Skeletal muscle satellite cell (primary cell): Measurements from ENCODE around the gene PPDPF.
A peak's percentile ranks its signal among the peaks of the same experiment; 100 is the strongest.

Source experiments
- H3K27me3 ChIP-seq: 2 replicates; pipeline ENCODE4 v1.7.0; 2013; ENCODE audit warnings: low read length; ENCODE audit not compliant: control insufficient read depth, insufficient read depth
- H3K36me3 ChIP-seq: 2 replicates; pipeline ENCODE4 v1.7.0; 2013; ENCODE audit warnings: mild to moderate bottlenecking, control low read depth, low read length; ENCODE audit not compliant: insufficient read depth
- H3K4me1 ChIP-seq: 2 replicates; pipeline ENCODE4 v1.7.0; 2013; ENCODE audit warnings: low read length; ENCODE audit not compliant: control insufficient read depth, insufficient read depth
- H3K4me2 ChIP-seq: 2 replicates; pipeline ENCODE4 v1.7.0; 2013; ENCODE audit warnings: mild to moderate bottlenecking, low read length
- H3K4me3 ChIP-seq: 2 replicates; pipeline ENCODE4 v1.7.0; 2013; ENCODE audit warnings: low read length
- H3K9ac ChIP-seq: 2 replicates; pipeline ENCODE4 v1.7.0; 2013; ENCODE audit warnings: mild to moderate bottlenecking, low read depth, low read length, moderate library complexity
- H3K9me3 ChIP-seq: replicated peaks from 2 replicates; pipeline ENCODE4 v1.7.0; 2013; ENCODE audit warnings: mild to moderate bottlenecking, control low read depth, low read length

The PPDPF gene

GRCh38 chr20:63490416-63490815 is 30.1 kb upstream of the PPDPF start:
- H3K4me2 ChIP-seq, result no peak overlapping the region
- no peak overlapping the region for H3K4me3 ChIP-seq
- H3K9me3 ChIP-seq, result no peaks in the 10 kb centered on the region
- H3K27me3 ChIP-seq, result peaks cover 36% of the 10 kb centered on the region
- no peak overlapping the region for H3K9ac ChIP-seq
- H3K36me3 ChIP-seq, result no peaks in the 10 kb centered on the region
- H3K4me1 ChIP-seq, result no peaks in the 10 kb centered on the region

- no peaks in the 10 kb centered on the region for H3K36me3 ChIP-seq
- H3K27me3 ChIP-seq, result peaks cover 30% of the 10 kb centered on the region
- H3K9me3 ChIP-seq, result no peaks in the 10 kb centered on the region
- H3K9ac ChIP-seq, result no peak overlapping the region
- no peaks in the 10 kb centered on the region for H3K4me1 ChIP-seq
- H3K4me3 ChIP-seq, result no peak overlapping the region
- H3K4me2 ChIP-seq, result no peak overlapping the region
Measured at GRCh38 chr20:63491078-63491477, 29.5 kb upstream of the PPDPF start.

- no peaks in the 10 kb centered on the region for H3K4me1 ChIP-seq
- H3K4me2 ChIP-seq, result no peak overlapping the region
- no peak overlapping the region for H3K9ac ChIP-seq
- H3K27me3 ChIP-seq, result peaks cover 28% of the 10 kb centered on the region
- H3K4me3 ChIP-seq, result no peak overlapping the region
- no peaks in the 10 kb centered on the region for H3K36me3 ChIP-seq
- no peaks in the 10 kb centered on the region for H3K9me3 ChIP-seq
Measured at GRCh38 chr20:63491635-63492230, 28.8 kb upstream of the PPDPF start.

- H3K36me3 ChIP-seq, result no peaks in the 10 kb centered on the region
- no peak overlapping the region for H3K9ac ChIP-seq
- no peak overlapping the region for H3K4me3 ChIP-seq
- H3K4me1 ChIP-seq, result no peaks in the 10 kb centered on the region
- no peaks in the 10 kb centered on the region for H3K9me3 ChIP-seq
- H3K4me2 ChIP-seq, result no peak overlapping the region
- peaks cover 30% of the 10 kb centered on the region for H3K27me3 ChIP-seq
Measured at GRCh38 chr20:63492518-63492917, 28.0 kb upstream of the PPDPF start.

- no peaks in the 10 kb centered on the region for H3K9me3 ChIP-seq
- peaks cover 3% of the 10 kb centered on the region for H3K4me1 ChIP-seq
- no peaks in the 10 kb centered on the region for H3K36me3 ChIP-seq
- no peak overlapping the region for H3K9ac ChIP-seq
- H3K4me3 ChIP-seq, result no peak overlapping the region
- H3K27me3 ChIP-seq, result peaks cover 32% of the 10 kb centered on the region
- H3K4me2 ChIP-seq, result no peak overlapping the region
Measured at GRCh38 chr20:63492982-63493381, 27.6 kb upstream of the PPDPF start.

- H3K4me1 ChIP-seq, result peaks cover 7% of the 10 kb centered on the region
- H3K9me3 ChIP-seq, result no peaks in the 10 kb centered on the region
- H3K9ac ChIP-seq, result no peak overlapping the region
- no peak overlapping the region for H3K4me2 ChIP-seq
- peaks cover 34% of the 10 kb centered on the region for H3K27me3 ChIP-seq
- H3K36me3 ChIP-seq, result no peaks in the 10 kb centered on the region
- no peak overlapping the region for H3K4me3 ChIP-seq
Measured at GRCh38 chr20:63493563-63494020, 27.0 kb upstream of the PPDPF start.

GRCh38 chr20:63494084-63494419 is 26.5 kb upstream of the PPDPF start:
- Histone ChIP-seq H3K4me2 (no peak overlapping the region), H3K27me3 (peaks cover 29% of the 10 kb centered on the region), H3K36me3 (no peaks in the 10 kb centered on the region), H3K9me3 (no peaks in the 10 kb centered on the region), H3K4me3 (no peak overlapping the region), H3K4me1 (peaks cover 7% of the 10 kb centered on the region), H3K9ac (no peak overlapping the region)

GRCh38 chr20:63494420-63495166 is 26.0 kb upstream of the PPDPF start:
- Histone ChIP-seq H3K9ac (no peak overlapping the region), H3K4me1 (peaks cover 7% of the 10 kb centered on the region), H3K9me3 (no peaks in the 10 kb centered on the region), H3K4me3 (no peak overlapping the region), H3K27me3 (peaks cover 29% of the 10 kb centered on the region), H3K4me2 (no peak overlapping the region), H3K36me3 (no peaks in the 10 kb centered on the region)

GRCh38 chr20:63495167-63495720 is 25.3 kb upstream of the PPDPF start:
- Histone ChIP-seq H3K9me3 (no peaks in the 10 kb centered on the region), H3K4me2 (no peak overlapping the region), H3K36me3 (no peaks in the 10 kb centered on the region), H3K4me3 (no peak overlapping the region), H3K9ac (no peak overlapping the region), H3K4me1 (peaks cover 7% of the 10 kb centered on the region), H3K27me3 (peaks cover 32% of the 10 kb centered on the region)

GRCh38 chr20:63495741-63496595 is 24.6 kb upstream of the PPDPF start:
- Histone ChIP-seq H3K36me3 (no peaks in the 10 kb centered on the region), H3K4me3 (peak overlapping the region; percentile 62), H3K27me3 (peaks cover 33% of the 10 kb centered on the region), H3K4me2 (peak overlapping the region; percentile 85), H3K9ac (peak overlapping the region; percentile 31), H3K9me3 (no peaks in the 10 kb centered on the region), H3K4me1 (peaks cover 7% of the 10 kb centered on the region)

GRCh38 chr20:63496596-63497120 is 23.9 kb upstream of the PPDPF start:
- H3K36me3 ChIP-seq, result no peaks in the 10 kb centered on the region
- H3K4me1 ChIP-seq, result peaks cover 7% of the 10 kb centered on the region
- peak overlapping the region; percentile 85 for H3K4me2 ChIP-seq
- no peaks in the 10 kb centered on the region for H3K9me3 ChIP-seq
- peaks cover 31% of the 10 kb centered on the region for H3K27me3 ChIP-seq
- no peak overlapping the region for H3K4me3 ChIP-seq
- no peak overlapping the region for H3K9ac ChIP-seq
